DND-41 (cell line): ENCODE measurements around the gene ARHGAP31.
"Not testable (repeated sequence)": the region's sequence is repeated elsewhere in the genome, so short reads cannot be mapped to it uniquely, and the experiment has no call there.

Experiments
- ATAC-seq: fragments of 200-7000 bp; cut with Tn5 transposase; 3 replicates; pipeline ENCODE4 v1.9.1; 2021; ENCODE audit warnings: low read depth; ENCODE audit not compliant: insufficient read depth
- DNase-seq: peaks from one replicate; pipeline ENCODE4 v3.0.0-alpha.2; 2020
- H2AFZ ChIP-seq: 2 replicates; pipeline ENCODE4 v1.6.0; 2012; ENCODE audit warnings: low read depth, low read length
- H3K27ac ChIP-seq: 2 replicates; pipeline ENCODE4 v1.5.1; 2012; ENCODE audit warnings: low read length, inconsistent platforms
- H3K27me3 ChIP-seq: fragments of 200-600 bp; sonication (generic); 2 replicates; pipeline ENCODE4 v1.6.0; 2012; ENCODE audit warnings: low read length, mild to moderate bottlenecking, inconsistent platforms; ENCODE audit not compliant: insufficient read depth, poor library complexity
- H3K36me3 ChIP-seq: 2 replicates; pipeline ENCODE4 v1.5.1; 2012; ENCODE audit warnings: low read length, inconsistent platforms; ENCODE audit not compliant: insufficient read depth
- H3K4me1 ChIP-seq: 2 replicates; pipeline ENCODE4 v1.5.1; 2012; ENCODE audit warnings: mild to moderate bottlenecking, low read length; ENCODE audit not compliant: insufficient read depth
- H3K4me2 ChIP-seq: 2 replicates; pipeline ENCODE4 v1.6.0; 2012; ENCODE audit warnings: mild to moderate bottlenecking, moderate library complexity, low read length, inconsistent platforms; ENCODE audit not compliant: insufficient read depth
- H3K4me3 ChIP-seq, 2 experiments: fragments of 200-600 bp in 1 of 2; shearing (Covaris generic) in 1 of 2; 2 replicates each; pipeline ENCODE4 v1.5.1; 2012 to 2016; ENCODE audit warnings: inconsistent platforms in 2 of 2, low read length in 2 of 2, mild to moderate bottlenecking in 2 of 2, low read depth in 1 of 2, moderate library complexity in 1 of 2
- H3K79me2 ChIP-seq: 2 replicates; pipeline ENCODE4 v1.6.0; 2012; ENCODE audit warnings: low read length, inconsistent platforms; ENCODE audit not compliant: insufficient read depth
- H3K9ac ChIP-seq: 2 replicates; pipeline ENCODE4 v1.6.0; 2012; ENCODE audit warnings: low read depth, mild to moderate bottlenecking, inconsistent platforms, low read length, moderate library complexity
- H3K9me3 ChIP-seq: 2 replicates; pipeline ENCODE4 v1.5.1; 2012; ENCODE audit warnings: low read length, moderate library complexity, mild to moderate bottlenecking, inconsistent platforms; ENCODE audit not compliant: insufficient read depth, severe bottlenecking
- H4K20me1 ChIP-seq: 2 replicates; pipeline ENCODE4 v1.6.0; 2012; ENCODE audit warnings: low read length; ENCODE audit not compliant: insufficient read depth
- CTCF ChIP-seq: IDR thresholded peaks from 2 replicates; pipeline ENCODE4 v1.5.1; 2012; ENCODE audit warnings: borderline replicate concordance, low read length, moderate library complexity, mild to moderate bottlenecking; ENCODE audit not compliant: poor library complexity, severe bottlenecking; ENCODE audit errors: extremely low read depth
- EZH2 ChIP-seq: IDR thresholded peaks from 3 replicates; pipeline ENCODE4 v1.6.1; 2012; ENCODE audit warnings: borderline replicate concordance, low read depth, mild to moderate bottlenecking, moderate library complexity, low read length, inconsistent platforms; ENCODE audit not compliant: severe bottlenecking

ARHGAP31 gene

GRCh38 chr3:119364401-119364800 is 70.2 kb downstream of the ARHGAP31 start:
- Histone ChIP-seq H3K4me1 (no peaks in the 10 kb centered on the region), H3K9me3 (no peaks in the 10 kb centered on the region), H4K20me1 (no peaks in the 10 kb centered on the region), H3K79me2 (no peaks in the 10 kb centered on the region), H3K27ac (no peak overlapping the region), H3K36me3 (no peaks in the 10 kb centered on the region), H3K27me3 (peaks cover 8% of the 10 kb centered on the region), H3K9ac (no peak overlapping the region), H3K4me3 (no peak overlapping the region), H3K4me2 (no peak overlapping the region), H2AFZ (no peak overlapping the region)
- ATAC-seq (no peak), DNase-seq (no peak)
- no peak for TF ChIP-seq EZH2
- TF ChIP-seq CTCF: no peak

GRCh38 chr3:119365418-119365817 is 71.2 kb downstream of the ARHGAP31 start:
- Histone ChIP-seq H2AFZ (no peak overlapping the region), H3K4me3 (no peak overlapping the region), H3K4me2 (no peak overlapping the region), H3K4me1 (no peaks in the 10 kb centered on the region), H3K27me3 (peaks cover 4% of the 10 kb centered on the region), H3K79me2 (no peaks in the 10 kb centered on the region), H3K9me3 (no peaks in the 10 kb centered on the region), H3K27ac (no peak overlapping the region), H4K20me1 (no peaks in the 10 kb centered on the region), H3K9ac (no peak overlapping the region), H3K36me3 (no peaks in the 10 kb centered on the region)
- no peak for ATAC-seq
- DNase-seq: no peak
- TF ChIP-seq CTCF (no peak), EZH2 (no peak)

- H3K9ac ChIP-seq: no peak overlapping the region
- H3K27me3 ChIP-seq: peaks cover 4% of the 10 kb centered on the region
- H2AFZ ChIP-seq: no peak overlapping the region
- no peaks in the 10 kb centered on the region for H3K9me3 ChIP-seq
- no peaks in the 10 kb centered on the region for H4K20me1 ChIP-seq
- TF ChIP-seq EZH2 (no peak), CTCF (no peak)
- H3K27ac ChIP-seq: no peak overlapping the region
- DNase-seq (no peak), ATAC-seq (no peak)
- no peak overlapping the region for H3K4me3 ChIP-seq
- no peak overlapping the region for H3K4me2 ChIP-seq
- H3K4me1 ChIP-seq: no peaks in the 10 kb centered on the region
- H3K36me3 ChIP-seq: no peaks in the 10 kb centered on the region
- H3K79me2 ChIP-seq: no peaks in the 10 kb centered on the region
These were observed 72.8 kb downstream of the ARHGAP31 start for GRCh38 chr3:119367000-119367399.

GRCh38 chr3:119368298-119368697 is 74.1 kb downstream of the ARHGAP31 start:
- H3K36me3 ChIP-seq: no peaks in the 10 kb centered on the region
- ATAC-seq (no peak), DNase-seq (no peak)
- no peak overlapping the region for H3K4me2 ChIP-seq
- peaks cover 3% of the 10 kb centered on the region for H3K27me3 ChIP-seq
- H3K4me3 ChIP-seq: no peak overlapping the region
- H3K4me1 ChIP-seq: no peaks in the 10 kb centered on the region
- no peak overlapping the region for H3K9ac ChIP-seq
- H3K9me3 ChIP-seq: no peaks in the 10 kb centered on the region
- H3K27ac ChIP-seq: no peak overlapping the region
- H2AFZ ChIP-seq: no peak overlapping the region
- no peaks in the 10 kb centered on the region for H4K20me1 ChIP-seq
- no peaks in the 10 kb centered on the region for H3K79me2 ChIP-seq
- no peak for TF ChIP-seq EZH2
- TF ChIP-seq CTCF: no peak

GRCh38 chr3:119371786-119372185 is 77.6 kb downstream of the ARHGAP31 start:
- not testable (repeated sequence) for H3K27me3 ChIP-seq, H3K27ac ChIP-seq, H3K9me3 ChIP-seq, H3K4me1 ChIP-seq, H2AFZ ChIP-seq, H4K20me1 ChIP-seq, H3K36me3 ChIP-seq, H3K9ac ChIP-seq, H3K4me2 ChIP-seq, ATAC-seq, H3K4me3 ChIP-seq, H3K79me2 ChIP-seq, DNase-seq
